Umbilical cord (tissue), 2 donors: ENCODE measurements around the gene RAB20. TPM values are rescaled to one million over a fixed set of nuclear protein-coding genes. Genes with fewer than 3 reads are reported as not detected.
"Not testable (repeated sequence)": the region's sequence is repeated elsewhere in the genome, so short reads cannot be mapped to it uniquely, and the experiment has no call there.

Experiments used
- DNase-seq: peaks from one replicate; pipeline ENCODE4 v3.0.0-alpha.2; 2015; ENCODE audit warnings: low spot score
- total RNA-seq: library from RNA; depleted of rRNA; stranded (reverse); fragments of >200 nt; gene quantifications from one replicate; pipeline ENCODE4 v1.2.3, GENCODE V29; 2014; ENCODE audit warnings: low replicate concordance; ENCODE audit not compliant: insufficient read depth

The RAB20 gene
- total RNA-seq, 1 donor from 2014 or later: 24.1 TPM

GRCh38 chr13:110554946-110555345 lies 6.6 kb downstream of the RAB20 start:
- no peak for DNase-seq

GRCh38 chr13:110554227-110554836 lies 7.2 kb downstream of the RAB20 start:
- DNase-seq: no peak

- no peak for DNase-seq
Observed at GRCh38 chr13:110553417-110553816, 8.1 kb downstream of the RAB20 start.

GRCh38 chr13:110552767-110553166 lies 8.8 kb downstream of the RAB20 start:
- DNase-seq: no peak

- DNase-seq: no peak
Observed at GRCh38 chr13:110551284-110551683, 10.2 kb downstream of the RAB20 start.

- no peak for DNase-seq
Observed at GRCh38 chr13:110549795-110550160, 11.7 kb downstream of the RAB20 start.

- no peak for DNase-seq
Observed at GRCh38 chr13:110548891-110549794, 12.4 kb downstream of the RAB20 start.

- DNase-seq: no peak
Observed at GRCh38 chr13:110546926-110547325, 14.6 kb downstream of the RAB20 start.

- DNase-seq: no peak
Observed at GRCh38 chr13:110546378-110546777, 15.1 kb downstream of the RAB20 start.

GRCh38 chr13:110542169-110542796 lies 19.2 kb downstream of the RAB20 start:
- DNase-seq: peak; percentile 42

- peak; percentile 53 for DNase-seq
Observed at GRCh38 chr13:110541526-110541920, 20.0 kb downstream of the RAB20 start.

GRCh38 chr13:110540871-110541525 lies 20.5 kb downstream of the RAB20 start:
- DNase-seq: no peak

GRCh38 chr13:110539894-110540293 lies 21.6 kb downstream of the RAB20 start:
- DNase-seq: no peak

GRCh38 chr13:110538632-110539031 lies 22.9 kb downstream of the RAB20 start:
- DNase-seq: no peak

GRCh38 chr13:110536006-110536693 lies 25.4 kb downstream of the RAB20 start:
- peak; percentile 49 for DNase-seq

GRCh38 chr13:110535526-110535925 lies 26.0 kb downstream of the RAB20 start:
- DNase-seq: no peak

GRCh38 chr13:110533771-110534670 lies 27.5 kb downstream of the RAB20 start:
- DNase-seq: no peak

GRCh38 chr13:110532258-110532657 lies 29.3 kb downstream of the RAB20 start:
- DNase-seq: not testable (repeated sequence)

GRCh38 chr13:110531671-110532083 lies 29.8 kb downstream of the RAB20 start:
- no peak for DNase-seq

- no peak for DNase-seq
Observed at GRCh38 chr13:110531100-110531499, 30.4 kb downstream of the RAB20 start.
